HG03039 (cell line): Measurements from ENCODE around the gene CD2AP.
"Not testable (repeated sequence)": the region's sequence is repeated elsewhere in the genome, so short reads cannot be mapped to it uniquely, and the experiment has no call there.

Source experiments
- ATAC-seq: cut with Tn5 transposase; IDR thresholded peaks from one replicate; pipeline ENCODE4 v1.9.1; 2021; ENCODE audit warnings: mild to moderate bottlenecking, moderate library complexity; ENCODE audit not compliant: unreplicated experiment

The CD2AP gene

GRCh38 chr6:47477497-47478232 is at the start of gene CD2AP:
CD2AP (plus strand) TSS chr6:47477789; CDS start chr6:47478245, 456 bp downstream.
- peak; percentile 81 for ATAC-seq

DNA sequence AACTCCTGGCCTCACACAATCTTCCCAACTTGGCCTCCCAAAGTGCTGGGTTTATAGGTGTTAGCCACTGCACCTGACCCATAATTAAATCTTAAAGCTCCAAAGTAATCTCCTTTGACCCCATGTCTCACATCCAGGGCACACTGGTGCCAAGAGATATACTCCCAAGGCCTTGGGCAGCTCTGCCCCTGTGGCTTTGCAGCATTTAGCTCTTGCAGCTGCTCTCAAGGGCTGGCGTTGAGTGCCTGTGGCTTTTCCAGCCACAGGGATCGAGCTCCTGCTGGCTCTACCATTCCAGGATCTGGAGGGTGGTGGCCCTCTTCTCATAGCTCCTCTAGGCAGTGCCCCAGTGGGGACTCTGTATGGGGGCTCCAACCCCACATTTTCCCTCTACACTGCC is 49.3 kb upstream of the CD2AP start:
- ATAC-seq = no peak

DNA sequence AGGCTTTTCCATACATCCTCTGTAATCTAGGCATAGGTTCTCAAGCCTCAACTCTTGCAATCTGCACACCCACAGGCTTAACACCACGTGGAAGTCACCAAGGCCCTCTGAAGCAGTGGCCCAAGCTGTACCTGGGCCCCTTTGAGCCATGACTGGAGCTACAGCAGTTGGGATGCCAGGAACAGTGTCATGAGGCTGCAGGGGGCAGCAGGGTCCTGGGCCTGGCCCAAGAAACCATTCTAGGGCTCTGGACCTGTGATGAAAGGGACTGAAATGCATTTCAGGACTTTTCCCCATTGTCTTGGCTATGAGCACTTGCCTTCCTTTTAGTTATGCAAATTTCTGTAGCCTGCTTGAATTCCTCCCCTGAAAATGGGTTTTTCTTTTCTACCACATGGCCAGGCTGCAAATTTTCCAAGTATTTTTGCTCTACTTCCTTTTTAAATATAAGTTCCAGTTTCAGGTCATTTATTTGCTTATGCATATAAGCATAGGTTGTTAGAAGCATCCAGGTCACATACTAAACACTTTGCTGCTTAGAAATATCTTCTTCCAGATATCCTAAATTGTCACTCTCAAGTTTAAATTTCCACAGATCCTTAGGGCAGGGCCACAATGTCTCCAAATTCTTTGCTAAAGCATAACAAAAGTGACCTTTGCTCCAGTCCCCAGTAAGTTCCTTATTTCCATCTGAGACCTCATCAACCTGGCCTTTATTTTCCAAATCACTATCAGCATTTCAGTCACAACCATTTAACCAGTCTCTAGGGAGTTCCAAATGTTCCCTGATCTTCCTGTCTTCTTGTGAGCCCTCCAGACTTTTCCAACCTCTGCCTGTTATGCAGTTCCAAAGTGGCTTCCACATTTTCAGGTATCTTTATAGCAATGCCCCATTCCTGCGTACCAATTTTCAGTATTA is 48.6 kb upstream of the CD2AP start:
- ATAC-seq = no peak

DNA sequence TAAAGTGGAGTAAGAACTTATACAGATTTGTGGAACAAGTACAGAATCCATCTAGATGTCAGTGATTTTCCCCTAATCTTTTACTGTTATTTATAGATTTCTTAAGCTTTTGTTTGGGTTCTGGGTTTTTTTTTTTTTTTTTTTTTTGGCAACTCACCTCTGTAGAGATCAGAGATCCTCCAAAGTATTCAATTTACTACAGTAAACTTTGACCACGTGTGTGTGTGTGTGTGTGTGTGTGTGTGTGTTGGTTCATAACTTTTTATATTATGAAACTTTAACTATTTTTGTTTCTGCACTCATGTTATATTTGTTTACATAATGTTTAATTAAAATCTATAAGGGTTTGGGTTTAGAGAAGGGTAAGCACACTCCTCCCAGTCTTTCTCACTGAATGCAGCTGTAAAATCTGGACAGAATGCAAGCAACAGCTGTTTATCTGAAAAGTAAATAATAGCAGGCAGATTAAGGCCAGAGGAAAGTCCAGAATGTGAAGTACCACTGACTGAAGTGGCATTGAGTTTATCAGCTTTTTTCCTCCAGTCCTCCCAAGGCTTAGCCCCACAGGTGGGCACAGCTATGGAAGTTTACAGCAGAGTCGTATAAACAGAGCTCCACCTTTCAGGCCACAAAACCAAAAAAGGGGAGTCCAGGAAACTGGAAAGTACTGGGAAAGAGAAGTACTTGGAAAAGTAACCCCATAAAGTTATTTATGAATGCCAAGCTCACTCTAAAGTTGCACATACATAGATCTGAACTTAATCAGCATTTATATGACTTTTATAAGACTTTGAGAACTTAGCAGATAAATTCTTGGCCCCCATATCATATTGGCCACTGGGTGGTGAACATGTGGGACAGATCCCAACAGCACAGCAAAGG is 43.0 kb upstream of the CD2AP start:
- ATAC-seq = no peak

DNA sequence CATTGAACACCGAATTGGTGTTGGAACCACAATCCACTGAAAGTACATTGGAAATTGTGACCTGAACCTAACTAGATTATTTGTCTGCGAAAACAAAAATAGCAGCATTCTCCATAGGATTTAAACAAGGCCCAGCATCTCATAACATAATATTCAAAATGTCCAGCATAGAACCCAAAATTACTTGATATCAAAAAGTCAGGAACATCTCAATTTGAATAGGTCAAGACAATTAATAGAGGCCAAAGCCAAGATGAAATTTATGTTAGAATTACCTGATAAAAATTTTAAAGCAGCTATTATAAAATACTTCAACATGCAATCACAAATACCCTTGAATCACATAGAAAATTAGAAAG is 42.4 kb upstream of the CD2AP start:
- ATAC-seq = no peak

GRCh38 chr6:47437592-47437991 is 40.0 kb upstream of the CD2AP start:
- peak; percentile 68 for ATAC-seq

GRCh38 chr6:47438481-47439347 is 38.9 kb upstream of the CD2AP start:
- ATAC-seq = peak; percentile 75

DNA sequence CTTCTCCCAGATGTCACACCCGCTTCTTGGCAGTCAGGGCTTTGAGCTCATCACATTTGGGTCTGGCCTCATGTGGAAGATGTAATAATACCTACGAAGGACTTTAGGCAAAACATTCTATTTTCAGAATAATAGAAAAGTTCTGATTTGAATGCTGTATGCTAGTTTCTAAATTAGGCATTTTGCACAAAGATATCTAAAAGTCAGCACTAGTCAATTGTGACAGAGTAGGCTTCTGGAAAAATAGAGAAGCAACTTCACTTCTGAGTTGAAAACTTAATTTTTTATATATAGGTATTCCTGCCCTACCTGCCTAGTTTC is 38.3 kb upstream of the CD2AP start:
- ATAC-seq = peak; percentile 29

DNA sequence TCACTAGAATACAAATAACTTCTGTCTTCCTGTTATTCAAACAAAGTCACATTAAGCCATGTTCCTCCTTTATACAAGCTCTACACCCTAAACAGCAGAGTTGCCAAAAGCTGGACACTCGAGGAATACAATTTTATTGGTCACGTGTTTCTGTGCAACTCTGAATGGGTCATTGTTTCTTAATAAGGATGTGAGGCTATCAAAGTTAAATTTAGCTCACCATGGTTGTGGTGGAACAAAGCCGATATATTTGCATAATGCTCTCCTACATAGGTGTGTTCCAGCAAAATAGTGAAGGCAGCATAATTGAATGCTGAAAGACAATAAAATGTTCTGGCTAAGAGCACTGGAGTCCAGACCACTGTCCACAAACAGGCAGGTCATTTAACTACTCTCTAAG is 36.9 kb upstream of the CD2AP start:
- no peak for ATAC-seq

GRCh38 chr6:47444964-47445363 is 32.6 kb upstream of the CD2AP start:
- ATAC-seq = not testable (repeated sequence)

DNA sequence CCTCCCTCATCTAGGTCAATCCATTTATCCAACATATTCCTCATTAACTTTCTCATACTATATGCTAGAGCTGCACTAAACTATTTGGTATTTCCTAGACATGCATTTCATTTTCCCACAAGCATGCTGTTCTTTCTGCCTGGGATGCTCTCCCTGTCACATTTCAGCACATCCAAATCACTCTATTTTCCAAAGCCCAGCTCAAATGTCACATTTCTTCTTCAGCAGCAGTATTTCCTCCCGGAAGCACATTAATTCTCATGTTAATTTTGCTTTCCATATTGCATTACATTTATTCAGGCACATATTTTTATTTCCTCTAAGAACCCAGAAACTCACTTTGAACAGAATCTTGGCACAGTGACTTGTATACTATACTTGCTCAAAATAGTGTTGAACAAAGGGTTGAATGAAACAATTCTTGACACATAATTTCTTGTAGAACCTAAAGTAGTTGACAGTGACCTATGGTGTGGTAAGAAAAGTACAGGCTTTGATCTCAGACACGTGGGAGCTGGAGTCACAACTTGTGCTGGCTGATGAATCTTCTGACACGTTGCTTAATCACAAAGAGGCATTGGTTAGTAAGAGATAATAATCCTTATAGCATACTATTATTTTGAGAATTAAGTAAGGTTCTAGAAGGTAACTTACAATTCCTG is 30.8 kb upstream of the CD2AP start:
- no peak for ATAC-seq

- no peak for ATAC-seq
Measured at GRCh38 chr6:47447722-47448121, 29.9 kb upstream of the CD2AP start.

- ATAC-seq = no peak
Measured at GRCh38 chr6:47451162-47451561, 26.4 kb upstream of the CD2AP start.

- no peak for ATAC-seq
Measured at GRCh38 chr6:47452899-47453298, 24.7 kb upstream of the CD2AP start.

DNA sequence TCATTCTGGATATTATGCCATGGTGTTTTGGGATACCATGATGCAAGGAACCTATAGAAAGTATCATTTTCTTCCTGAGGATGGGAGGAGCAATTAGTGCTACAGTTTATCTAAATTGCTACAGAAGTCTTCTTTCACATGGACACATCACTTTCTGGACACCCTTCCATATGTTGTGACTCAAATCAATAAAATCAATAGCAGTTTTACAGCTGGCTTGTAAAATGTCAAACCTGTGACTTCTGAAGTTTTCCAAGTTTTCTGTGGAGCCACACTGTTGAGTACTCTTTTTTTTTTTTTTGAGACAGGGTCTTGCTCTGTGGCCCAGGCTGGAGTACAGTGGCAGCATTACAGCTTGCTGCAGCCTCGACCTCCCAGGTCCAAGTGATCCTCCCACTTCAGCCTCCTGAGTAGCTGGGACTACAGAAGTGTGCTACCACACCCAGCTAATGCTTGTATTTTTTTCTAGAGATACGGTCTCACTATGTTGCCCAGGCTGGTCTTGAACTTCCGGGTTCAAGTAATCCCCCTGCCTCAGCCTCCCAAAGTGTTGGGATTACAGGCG is 24.1 kb upstream of the CD2AP start:
- ATAC-seq = no peak

GRCh38 chr6:47454713-47455396 is 22.7 kb upstream of the CD2AP start:
- ATAC-seq = no peak

- peak; percentile 74 for ATAC-seq
Measured at GRCh38 chr6:47455533-47456209, 21.9 kb upstream of the CD2AP start.

- ATAC-seq = no peak
Measured at GRCh38 chr6:47456536-47456975, 21.0 kb upstream of the CD2AP start.
